Adrenal gland (tissue), 19 donors: ENCODE results near the gene PCDHAC2. TPM values are rescaled to one million over a fixed set of nuclear protein-coding genes. Genes with fewer than 3 reads are reported as not detected.

Experiments used
- DNase-seq, 7 donors: peaks; one replicate each; pipeline ENCODE4 v3.0.0-alpha.2; 2019 to 2020
- H3K27ac ChIP-seq, 5 donors: fragments of 200-600 bp; sonication (generic) in 4 of 5; 1 replicate in 3 of 5; 2 replicates in 2 of 5; pipeline versions ENCODE4 v1.5.1 to v1.8.0; 2016 to 2020; ENCODE audit warnings: mild to moderate bottlenecking in 1 of 5
- H3K27me3 ChIP-seq: fragments of 200-600 bp; 2 replicates; pipeline ENCODE4 v1.8.0; 2021
- H3K36me3 ChIP-seq, 2 donors: fragments of 200-600 bp; replicated peaks in 1 of 2; 1 replicate in 1 of 2; 2 replicates in 1 of 2; pipeline versions ENCODE4 v1.5.1 to v1.8.0; 2018 to 2022
- H3K4me1 ChIP-seq, 2 donors: fragments of 200-600 bp; replicated peaks in 1 of 2; 1 replicate in 1 of 2; 2 replicates in 1 of 2; pipeline versions ENCODE4 v1.5.1 to v1.8.0; 2018 to 2021
- H3K4me3 ChIP-seq, 4 donors: fragments of 200-600 bp; sonication (generic) in 3 of 4; one replicate each; pipeline ENCODE4 v1.5.1; 2016 to 2018
- H3K9me3 ChIP-seq, 3 donors: fragments of 200-600 bp; sonication (generic) in 1 of 3; replicated peaks in 1 of 3; 1 replicate in 2 of 3; 2 replicates in 1 of 3; pipeline versions ENCODE4 v1.5.1 to v1.8.0; 2016 to 2021
- POLR2A ChIP-seq, 2 donors: fragments of 450-650 bp; IDR thresholded peaks; one replicate each; pipeline ENCODE4 v1.6.1; 2017; ENCODE audit warnings: antibody characterized with exemption in 2 of 2, mild to moderate bottlenecking in 2 of 2, moderate library complexity in 1 of 2
- WGBS, 4 donors: extraction: QIAGEN DNeasy Blood & Tissue Kit in 2 of 4; methylation state at CpG; one replicate each; pipeline versions ENCODE4 v1.1.5 to v1.1.7; 2013 to 2017; 5-methylcytosine and 5-hydroxymethylcytosine counted together
- intact Hi-C, 2 donors: fragments of 100-400 bp; cut with DNase I; formaldehyde crosslinking; loops; one replicate each; pipeline versions ENCODE4 v1.14.1 to v1.15.0; 2022 to 2023
- long read RNA-seq, 10 donors: library from polyadenylated mRNA in 3 of 10; unstranded in 2 of 10; stranded (forward) in 1 of 10; transcript quantifications; one replicate each; pipeline ENCODE4 v2.0.0 and lab custom pipeline, GENCODE V29; 2021 to 2026
- polyA plus RNA-seq, 3 donors: library from polyadenylated mRNA; stranded (reverse); fragments of 200-250 nt in 2 of 3; fragments of 350-450 nt in 1 of 3; fragmentation: Illumina TruSeq in 1 of 3; extraction: RNeasy Lipid Tissue Mini Kit (QIAGEN cat#74804) in 1 of 3; gene quantifications; one replicate each; pipeline ENCODE4 v1.2.3, GENCODE V29; 2013 to 2014
- total RNA-seq, 9 donors: library from RNA; depleted of rRNA in 4 of 9; stranded (reverse); fragments of >200 nt in 4 of 9; fragments of 120-200 nt in 1 of 9; fragmentation: NEBNext Ultra II Directional in 1 of 9; extraction: Animal tissue kit (Norgen Biotek cat#: 25700) in 1 of 9; gene quantifications; one replicate each; pipeline versions ENCODE4 v1.1.0 to v1.2.4, GENCODE V29; 2013 to 2023
- TF ChIP-seq, protein P1 (sequence below), 6 experiments: fragments of 450-650 bp in 4 of 6; fragments of 200-600 bp in 2 of 6; sonication (generic) in 1 of 6; IDR thresholded peaks; 1 replicate in 5 of 6; 2 replicates in 1 of 6; pipeline versions ENCODE4 v1.5.1 to v1.8.0; 2016 to 2021; ENCODE audit warnings: antibody characterized with exemption in 6 of 6, mild to moderate bottlenecking in 2 of 6, moderate library complexity in 1 of 6
- donor health status: healthy with polysubstance abuse.
- donor health status: Bipolar disorder and iron deficiency.
- donor health status: DM: yes; HTN: yes; CAD: no.
- donor health status: DM: no; HTN: no; CAD: no.
- donor health status: DM: no; HTN: no; CAD: no.
- donor health status: DM: yes; HTN: yes; CAD: no.

The PCDHAC2 gene, protein sequence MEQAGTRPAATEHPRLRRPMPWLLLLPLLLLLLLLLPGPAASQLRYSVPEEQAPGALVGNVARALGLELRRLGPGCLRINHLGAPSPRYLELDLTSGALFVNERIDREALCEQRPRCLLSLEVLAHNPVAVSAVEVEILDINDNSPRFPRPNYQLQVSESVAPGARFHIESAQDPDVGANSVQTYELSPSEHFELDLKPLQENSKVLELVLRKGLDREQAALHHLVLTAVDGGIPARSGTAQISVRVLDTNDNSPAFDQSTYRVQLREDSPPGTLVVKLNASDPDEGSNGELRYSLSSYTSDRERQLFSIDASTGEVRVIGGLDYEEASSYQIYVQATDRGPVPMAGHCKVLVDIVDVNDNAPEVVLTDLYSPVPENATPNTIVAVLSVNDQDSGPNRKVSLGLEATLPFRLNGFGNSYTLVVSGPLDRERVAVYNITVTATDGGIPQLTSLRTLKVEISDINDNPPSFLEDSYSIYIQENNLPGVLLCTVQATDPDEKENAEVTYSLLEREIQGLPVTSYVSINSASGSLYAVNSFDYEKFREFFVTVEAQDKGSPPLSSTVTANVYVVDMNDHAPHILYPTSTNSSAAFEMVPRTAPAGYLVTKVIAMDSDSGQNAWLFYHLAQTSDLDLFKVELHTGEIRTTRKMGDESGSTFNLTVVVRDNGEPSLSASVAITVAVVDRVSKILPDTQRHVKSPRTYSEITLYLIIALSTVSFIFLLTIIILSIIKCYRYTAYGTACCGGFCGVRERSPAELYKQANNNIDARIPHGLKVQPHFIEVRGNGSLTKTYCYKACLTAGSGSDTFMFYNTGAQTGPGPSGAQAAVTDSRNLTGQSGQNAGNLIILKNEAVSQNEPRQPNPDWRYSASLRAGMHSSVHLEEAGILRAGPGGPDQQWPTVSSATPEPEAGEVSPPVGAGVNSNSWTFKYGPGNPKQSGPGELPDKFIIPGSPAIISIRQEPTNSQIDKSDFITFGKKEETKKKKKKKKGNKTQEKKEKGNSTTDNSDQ
- 1 to 10 TPM in 6 of 9 donors, under 1 TPM in 3; 0.30 to 6.1 (median 1.1) TPM for total RNA-seq
- polyA plus RNA-seq: 1 to 10 TPM in 1 of 3 donors, under 1 TPM in 2; 0.07 to 6.5 (median 0.32) TPM
- long read RNA-seq, donor 1: 0 reads
- long read RNA-seq, donor 2: 0 reads
- long read RNA-seq, donor 3, partial matches to known transcripts: 0 of 2 reads
- long read RNA-seq, donor 3, other reads (novel, unspliced or antisense): 0 of 2 reads
- long read RNA-seq, donor 4: 0 reads
- long read RNA-seq, donor 5: 0 reads
- long read RNA-seq, donor 6: 0 reads
- long read RNA-seq, donor 7, partial matches to known transcripts: 0 of 1 reads
- long read RNA-seq, donor 7, other reads (novel, unspliced or antisense): 0 of 1 reads
- long read RNA-seq, donor 8, full-length matches to known transcripts: 3 of 3 reads
- long read RNA-seq, donor 8, partial matches to known transcripts: 0 of 3 reads
- long read RNA-seq, donor 8, other reads (novel, unspliced or antisense): 0 of 3 reads
- long read RNA-seq, donor 9: 0 reads
- long read RNA-seq, donor 10, full-length matches to known transcripts: 2 of 2 reads
- long read RNA-seq, donor 10, partial matches to known transcripts: 0 of 2 reads
- long read RNA-seq, donor 10, other reads (novel, unspliced or antisense): 0 of 2 reads

DNA sequence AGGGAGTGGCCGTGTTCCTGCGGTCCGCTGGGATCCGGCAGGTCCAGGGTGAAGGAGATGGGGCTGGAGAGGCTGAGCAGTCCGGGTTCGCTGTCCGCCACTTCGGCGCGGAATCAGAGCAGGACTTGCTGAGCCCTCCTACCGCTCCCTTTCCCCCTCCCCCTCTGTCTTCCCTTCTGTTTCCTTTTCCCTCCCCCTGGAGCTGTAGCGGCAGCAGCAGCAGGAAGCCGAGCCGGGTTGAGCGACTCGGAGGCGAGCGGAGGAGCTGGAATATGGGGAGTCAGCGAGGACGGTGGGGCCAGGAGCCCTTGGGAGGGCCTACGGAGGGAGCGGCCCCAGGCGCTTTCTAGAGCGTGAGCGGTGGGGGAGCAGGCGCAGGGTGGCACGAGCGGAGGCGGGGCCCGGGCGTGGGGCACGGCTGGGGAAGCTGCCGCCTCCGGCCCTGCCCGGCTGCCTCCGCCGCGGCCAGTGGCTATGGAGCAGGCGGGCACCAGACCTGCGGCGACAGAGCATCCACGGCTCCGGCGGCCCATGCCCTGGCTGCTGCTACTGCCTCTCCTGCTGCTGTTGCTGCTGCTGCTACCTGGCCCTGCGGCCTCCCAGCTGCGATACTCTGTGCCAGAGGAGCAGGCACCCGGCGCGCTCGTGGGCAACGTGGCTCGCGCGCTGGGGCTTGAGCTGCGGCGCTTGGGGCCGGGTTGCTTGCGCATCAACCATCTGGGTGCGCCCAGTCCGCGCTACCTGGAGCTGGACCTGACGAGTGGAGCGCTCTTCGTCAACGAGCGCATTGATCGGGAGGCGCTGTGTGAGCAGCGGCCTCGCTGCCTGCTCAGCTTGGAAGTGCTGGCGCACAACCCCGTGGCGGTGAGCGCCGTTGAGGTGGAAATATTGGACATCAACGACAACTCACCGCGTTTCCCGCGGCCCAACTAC, at the start of gene PCDHAC2:
PCDHAC2 (plus strand) TSS at position 184 of the 933 bp plus-strand sequence; CDS start at position 475, 291 bp downstream.
- Histone ChIP-seq H3K27ac (peak within 1 kb of the TSS in 2 of 5 donors; percentile 47 to 54), H3K27me3 (peaks cover 16% of the 10 kb centered on the region), H3K9me3 (no peaks in the 10 kb centered on the region), H3K4me3 (peak within 1 kb of the TSS in 2 of 4 donors; percentile 3 to 67), H3K36me3 (no peaks in the 10 kb centered on the region), H3K4me1 (no peaks in the 10 kb centered on the region)
- TF ChIP-seq, protein P1, sequence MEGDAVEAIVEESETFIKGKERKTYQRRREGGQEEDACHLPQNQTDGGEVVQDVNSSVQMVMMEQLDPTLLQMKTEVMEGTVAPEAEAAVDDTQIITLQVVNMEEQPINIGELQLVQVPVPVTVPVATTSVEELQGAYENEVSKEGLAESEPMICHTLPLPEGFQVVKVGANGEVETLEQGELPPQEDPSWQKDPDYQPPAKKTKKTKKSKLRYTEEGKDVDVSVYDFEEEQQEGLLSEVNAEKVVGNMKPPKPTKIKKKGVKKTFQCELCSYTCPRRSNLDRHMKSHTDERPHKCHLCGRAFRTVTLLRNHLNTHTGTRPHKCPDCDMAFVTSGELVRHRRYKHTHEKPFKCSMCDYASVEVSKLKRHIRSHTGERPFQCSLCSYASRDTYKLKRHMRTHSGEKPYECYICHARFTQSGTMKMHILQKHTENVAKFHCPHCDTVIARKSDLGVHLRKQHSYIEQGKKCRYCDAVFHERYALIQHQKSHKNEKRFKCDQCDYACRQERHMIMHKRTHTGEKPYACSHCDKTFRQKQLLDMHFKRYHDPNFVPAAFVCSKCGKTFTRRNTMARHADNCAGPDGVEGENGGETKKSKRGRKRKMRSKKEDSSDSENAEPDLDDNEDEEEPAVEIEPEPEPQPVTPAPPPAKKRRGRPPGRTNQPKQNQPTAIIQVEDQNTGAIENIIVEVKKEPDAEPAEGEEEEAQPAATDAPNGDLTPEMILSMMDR (IDR thresholded peaks at IDR 0.05): no peak
- peak in 1 of 2 donors; percentile 15 for TF ChIP-seq POLR2A (IDR thresholded peaks at IDR 0.05)
- peak; percentile 17 to 66 (median 32) for DNase-seq
- intact Hi-C loops: no loop called here
- 1 to 2% (median 2%) methylated on average over 24 to 80 of the region's 80 CpGs for WGBS, 4 donors

DNA sequence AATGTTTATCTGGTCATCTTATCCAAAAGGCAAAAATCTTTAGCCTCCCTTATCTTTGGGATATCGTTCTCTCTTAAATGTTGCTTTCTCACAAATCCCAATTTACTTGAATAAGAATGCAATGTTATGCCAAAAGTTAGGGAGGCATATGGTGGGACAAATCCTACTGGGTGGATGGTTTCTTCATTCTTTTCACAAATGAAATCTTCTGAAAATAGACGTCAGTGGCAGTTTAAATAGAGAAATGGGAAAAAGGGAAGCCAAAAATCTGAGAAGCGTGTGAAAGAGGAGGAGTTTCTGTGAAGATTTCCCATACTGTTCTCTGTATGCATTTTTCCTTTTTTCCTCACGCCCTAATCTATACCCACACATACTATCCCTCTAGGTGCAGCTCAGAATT, 42.7 kb upstream of the PCDHAC2 start:
- intact Hi-C loops: no loop called here
- Histone ChIP-seq H3K9me3 (no peaks in the 10 kb centered on the region), H3K4me3 (no peak overlapping the region), H3K27me3 (peaks cover 13% of the 10 kb centered on the region), H3K27ac (no peak overlapping the region), H3K4me1 (no peaks in the 10 kb centered on the region), H3K36me3 (no peaks in the 10 kb centered on the region)
- TF ChIP-seq POLR2A (IDR thresholded peaks at IDR 0.05): no peak
- TF ChIP-seq, protein P1 (IDR thresholded peaks at IDR 0.05): no peak
- DNase-seq: no peak
- WGBS, 4 donors: 53 to 63% (median 58%) methylated on average over 4 of the region's 4 CpGs

- H3K4me3 ChIP-seq: peak within 1 kb of the TSS in 1 of 4 donors; percentile 53
- intact Hi-C loops: no loop called here
- H3K27ac ChIP-seq: peak within 1 kb of the TSS in 2 of 5 donors; percentile 41 to 53
- TF ChIP-seq, protein P1 (IDR thresholded peaks at IDR 0.05): no peak
- no peak for TF ChIP-seq POLR2A (IDR thresholded peaks at IDR 0.05)
- H3K9me3 ChIP-seq: no peaks in the 10 kb centered on the region
- 2 to 7% (median 4%) methylated on average over 15 to 41 of the region's 41 CpGs for WGBS, 4 donors
- H3K27me3 ChIP-seq: peaks cover 13% of the 10 kb centered on the region
- H3K36me3 ChIP-seq: no peaks in the 10 kb centered on the region
- H3K4me1 ChIP-seq: no peaks in the 10 kb centered on the region
- peak in 1 of 7 donors; percentile 19 for DNase-seq
Observed at GRCh38 chr5:140925806-140926442, 40.4 kb upstream of the PCDHAC2 start, which contains the start of gene PCDHAC1. Gene PCDHAC1 (plus strand): TSS chr5:140926299. CDS start chr5:140926893, 594 bp downstream.
